ENCODE measurements around the gene PRR23E.

PRR23E gene

DNA sequence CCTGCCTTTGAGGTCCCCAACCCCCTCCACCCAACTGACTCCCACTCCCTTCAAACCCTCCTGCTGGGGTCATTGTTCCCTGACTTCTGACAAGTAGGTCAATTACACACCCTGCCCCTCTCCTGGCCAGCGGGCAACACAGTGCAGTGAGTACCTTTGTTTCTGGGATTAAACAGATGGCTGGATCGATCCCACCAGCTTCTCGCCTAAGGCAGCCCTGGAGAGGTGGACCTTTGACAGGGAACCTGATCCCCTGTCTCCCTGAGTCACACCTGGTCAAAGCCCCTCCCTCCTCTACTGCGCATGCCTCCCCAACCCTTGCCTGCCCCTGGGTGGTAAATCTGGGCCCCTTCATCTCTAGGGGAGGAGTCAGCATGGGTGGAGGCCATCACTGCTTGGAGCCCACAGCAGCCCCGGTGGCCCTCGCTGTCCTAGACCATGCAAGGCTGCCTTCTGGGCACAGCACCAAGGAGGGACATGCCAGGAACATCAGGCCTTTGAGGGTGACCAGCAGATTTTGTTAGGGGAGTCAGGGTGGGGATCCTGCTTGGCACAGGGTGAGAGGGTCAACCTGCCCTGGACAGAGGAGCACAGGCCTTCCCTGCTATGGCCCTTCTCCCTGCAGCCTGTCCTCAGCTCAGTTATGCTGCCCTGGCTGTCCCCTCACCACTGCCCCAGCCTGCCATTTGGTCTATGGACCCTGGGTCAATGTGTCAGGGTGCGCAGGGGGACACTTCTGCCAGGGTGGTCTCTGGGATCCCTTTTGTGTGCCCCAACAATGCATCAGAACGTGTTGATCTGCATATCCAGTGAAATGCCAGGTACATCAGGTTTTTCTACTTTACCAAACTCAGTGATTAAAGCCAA, 9.8 kb upstream of the PRR23E start:
- Histone ChIP-seq H3K9me3 (peaks cover 24% of the 10 kb centered on the region), H3K36me3 (no peaks in the 10 kb centered on the region; the same call in 1 of the 2 replicates), H4K20me1 (0 out of 2 replicates have a peak, but pooled peaks cover 8% of the 10 kb centered on the region), H3K4me3 (no peak overlapping the region), H3K9ac (no peak overlapping the region), H3K4me2 (no peak overlapping the region), H3K4me1 (no peaks in the 10 kb centered on the region), H3K27ac (no peak overlapping the region), H3K27me3 (no peaks in the 10 kb centered on the region)
- TF ChIP-seq Cebpa-rat (IDR thresholded peaks at IDR 0.05) = no peak

DNA sequence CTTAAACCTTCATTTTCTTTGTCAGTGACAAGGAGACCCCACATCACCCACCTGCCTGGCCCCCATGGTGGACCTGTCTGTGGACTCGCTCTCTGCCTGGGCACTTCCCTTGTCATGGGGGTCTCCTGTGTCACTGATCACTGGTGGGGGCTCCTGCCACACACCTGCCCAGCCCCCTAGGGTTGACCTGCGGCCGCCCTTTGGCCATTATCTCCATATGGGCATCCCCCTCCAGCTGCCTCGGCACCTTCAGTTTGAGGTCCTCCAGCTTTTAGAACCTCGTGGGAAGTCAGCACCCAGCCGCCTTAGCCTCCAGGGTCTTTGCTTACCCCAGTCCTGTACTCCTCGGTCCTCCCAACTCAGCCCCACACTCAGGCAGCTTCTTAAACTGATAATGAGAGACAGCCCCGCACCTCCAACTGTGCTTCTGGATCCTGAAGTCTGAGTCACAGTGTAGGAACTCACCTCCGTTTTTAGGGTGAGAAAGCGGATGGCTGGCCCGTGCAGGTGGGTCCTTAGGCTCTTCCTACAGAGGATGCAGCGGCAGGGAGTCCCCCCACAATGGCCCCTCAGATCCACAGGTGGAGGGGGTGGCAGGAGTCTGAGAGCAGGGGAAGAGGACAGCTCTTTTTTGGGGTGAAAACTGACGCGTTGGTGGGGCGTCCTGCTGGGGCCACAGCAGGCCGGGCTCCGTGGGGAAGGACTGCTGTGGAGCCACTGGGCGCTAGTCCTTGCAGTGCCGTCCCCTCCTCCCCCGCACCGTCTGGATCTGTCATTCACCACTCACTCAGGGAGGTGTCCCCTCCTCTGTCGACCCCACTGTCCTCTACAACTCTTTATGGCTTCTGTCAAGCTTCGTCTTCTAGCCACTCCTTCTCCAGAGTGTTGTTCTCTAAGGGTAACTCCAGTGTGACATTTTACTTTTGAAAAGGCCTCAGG, 8.7 kb upstream of the PRR23E start:
- H3K9ac ChIP-seq = no peak overlapping the region
- H3K27ac ChIP-seq = no peak overlapping the region
- H4K20me1 ChIP-seq = 0 out of 2 replicates have a peak, but pooled peaks cover 8% of the 10 kb centered on the region
- peaks cover 13% of the 10 kb centered on the region for H3K9me3 ChIP-seq
- no peak overlapping the region for H3K4me2 ChIP-seq
- H3K4me1 ChIP-seq = no peaks in the 10 kb centered on the region
- no peak for TF ChIP-seq Cebpa-rat (IDR thresholded peaks at IDR 0.05)
- no peaks in the 10 kb centered on the region for H3K27me3 ChIP-seq
- H3K36me3 ChIP-seq = no peaks in the 10 kb centered on the region; the same call in 1 of the 2 replicates
- no peak overlapping the region for H3K4me3 ChIP-seq

DNA sequence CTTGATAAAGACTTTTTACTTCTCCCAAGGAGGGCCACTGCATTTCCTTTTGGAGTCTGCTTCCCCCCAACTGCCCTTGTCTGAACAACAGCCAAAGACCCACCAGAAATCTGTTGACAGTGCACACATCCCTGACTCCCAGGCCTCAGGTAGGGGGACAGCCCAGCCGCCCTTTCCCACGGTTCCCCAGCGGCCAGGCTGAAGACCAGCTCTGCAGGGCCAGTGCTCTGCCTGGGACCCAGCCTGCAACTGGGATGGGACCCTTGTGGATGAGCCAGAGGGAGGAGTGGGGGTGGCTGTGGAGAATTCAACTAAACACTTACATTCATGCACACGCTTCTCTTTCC, 8.1 kb upstream of the PRR23E start:
- Histone ChIP-seq H3K4me2 (no peak overlapping the region), H3K27ac (no peak overlapping the region), H3K4me3 (no peak overlapping the region), H4K20me1 (0 out of 2 replicates have a peak, but pooled peaks cover 8% of the 10 kb centered on the region), H3K9me3 (peaks cover 7% of the 10 kb centered on the region; the same call in 1 of the 2 replicates), H3K36me3 (no peaks in the 10 kb centered on the region; the same call in 1 of the 2 replicates), H3K27me3 (no peaks in the 10 kb centered on the region), H3K4me1 (no peaks in the 10 kb centered on the region), H3K9ac (no peak overlapping the region)
- no peak for TF ChIP-seq Cebpa-rat (IDR thresholded peaks at IDR 0.05)

DNA sequence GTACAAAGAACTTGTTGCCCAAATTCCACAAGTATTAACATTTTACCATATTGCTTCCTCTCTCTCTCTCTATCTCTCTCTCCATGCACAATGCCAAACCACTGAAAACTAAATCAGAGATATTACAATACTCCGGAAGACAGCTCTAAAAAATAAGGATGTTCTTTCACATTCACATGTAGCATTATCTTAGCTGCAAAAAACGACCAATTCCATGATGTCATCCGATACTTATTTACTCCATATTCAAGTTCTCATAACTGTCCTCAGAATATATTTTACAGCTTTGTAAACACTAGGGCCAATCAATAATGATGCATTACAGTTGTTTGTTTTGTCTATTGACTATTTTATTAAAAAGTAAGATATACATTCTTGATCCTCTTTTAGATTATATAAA, 7.7 kb upstream of the PRR23E start:
- Histone ChIP-seq H3K4me3 (no peak overlapping the region), H3K4me1 (no peaks in the 10 kb centered on the region), H3K9ac (no peak overlapping the region), H3K9me3 (peaks cover 5% of the 10 kb centered on the region; the same call in 1 of the 2 replicates), H3K36me3 (no peaks in the 10 kb centered on the region), H3K27ac (no peak overlapping the region), H3K27me3 (no peaks in the 10 kb centered on the region), H4K20me1 (0 out of 2 replicates have a peak, but pooled peaks cover 8% of the 10 kb centered on the region), H3K4me2 (no peak overlapping the region)
- no peak for TF ChIP-seq Cebpa-rat (IDR thresholded peaks at IDR 0.05)

DNA sequence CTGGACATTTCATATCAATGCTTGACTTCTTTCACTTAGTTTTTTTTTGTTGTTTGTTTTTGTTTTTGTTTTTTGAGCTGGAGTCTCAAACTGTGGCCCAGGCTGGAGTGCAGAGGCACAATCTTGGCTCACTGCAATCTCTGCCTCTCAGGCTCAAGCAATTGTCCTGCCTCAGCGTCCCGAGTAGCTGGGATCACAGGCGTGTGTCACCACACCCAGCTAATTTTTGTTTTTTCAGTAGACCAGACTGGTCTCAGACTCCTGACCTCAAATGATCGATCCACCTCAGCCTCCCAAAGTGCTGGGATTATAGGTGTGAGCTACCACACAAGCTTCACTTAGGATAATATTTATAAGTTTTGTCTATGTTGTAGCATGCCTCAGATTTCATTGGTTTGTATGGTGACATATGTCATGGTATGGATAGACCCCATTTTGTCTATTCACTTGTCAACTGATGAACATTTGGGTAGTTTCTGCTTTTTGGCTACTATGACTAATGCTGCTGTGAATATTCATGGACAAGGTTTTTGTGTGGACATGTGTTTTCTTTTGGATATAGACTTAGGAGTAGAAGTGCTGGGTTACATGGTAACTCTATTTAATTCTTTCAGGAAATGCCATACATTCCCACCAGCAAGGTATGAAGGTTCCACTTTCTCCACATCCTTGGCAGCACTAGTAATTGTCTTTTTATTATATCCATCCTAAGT, 6.8 kb upstream of the PRR23E start:
- Histone ChIP-seq H3K9me3 (peaks cover 10% of the 10 kb centered on the region; the same call in 1 of the 2 replicates), H4K20me1 (0 out of 2 replicates have a peak, but pooled peaks cover 8% of the 10 kb centered on the region), H3K36me3 (no peaks in the 10 kb centered on the region), H3K4me3 (no peak overlapping the region), H3K9ac (no peak overlapping the region), H3K27me3 (no peaks in the 10 kb centered on the region), H3K4me1 (no peaks in the 10 kb centered on the region), H3K4me2 (no peak overlapping the region), H3K27ac (no peak overlapping the region)
- no peak for TF ChIP-seq Cebpa-rat (IDR thresholded peaks at IDR 0.05)

DNA sequence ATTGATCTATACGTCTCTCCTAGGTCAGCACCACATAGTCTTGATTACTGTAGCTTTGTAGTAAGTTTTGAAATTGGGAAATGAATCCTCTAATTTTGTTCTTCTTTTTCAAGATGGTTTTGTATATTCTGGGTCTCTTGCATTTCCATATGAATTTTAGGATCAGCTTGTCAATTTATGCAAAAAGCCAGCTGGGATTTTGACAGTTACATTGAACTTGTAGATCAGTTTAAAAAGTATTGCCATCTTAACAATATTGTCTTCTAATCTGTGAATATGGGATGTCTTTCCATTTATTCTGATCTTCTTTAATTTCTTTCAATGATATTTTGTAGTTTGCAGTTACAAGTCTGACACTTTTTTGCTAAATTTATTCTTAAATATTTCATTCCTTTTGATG, 5.6 kb upstream of the PRR23E start:
- Histone ChIP-seq H4K20me1 (0 out of 2 replicates have a peak, but pooled peaks cover 8% of the 10 kb centered on the region), H3K27ac (no peak overlapping the region), H3K36me3 (0 out of 2 replicates have a peak, but pooled peaks cover 2% of the 10 kb centered on the region), H3K4me3 (no peak overlapping the region), H3K4me2 (no peak overlapping the region), H3K27me3 (no peaks in the 10 kb centered on the region), H3K9me3 (peaks cover 21% of the 10 kb centered on the region), H3K9ac (no peak overlapping the region), H3K4me1 (no peaks in the 10 kb centered on the region)
- no peak for TF ChIP-seq Cebpa-rat (IDR thresholded peaks at IDR 0.05)

DNA sequence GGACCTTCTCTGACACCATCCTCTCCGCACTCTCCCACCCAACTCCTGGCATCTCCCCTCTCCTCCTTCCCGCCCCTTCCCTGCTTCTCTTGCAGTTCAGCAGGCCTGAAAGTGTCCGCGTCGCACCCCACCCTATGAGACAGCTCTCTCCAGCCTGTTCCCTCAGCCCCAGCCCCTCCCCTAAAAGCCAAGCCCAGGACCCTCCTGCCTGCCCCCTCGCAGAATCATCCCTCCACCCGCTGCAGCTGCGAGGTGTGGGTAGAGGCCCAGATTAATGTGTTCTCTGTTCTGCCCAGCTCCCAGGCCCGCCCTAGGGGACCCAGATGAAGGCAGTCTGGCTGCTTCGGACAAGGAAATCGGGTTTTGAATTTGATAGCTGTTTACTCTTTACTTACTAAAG, 410 bp downstream of the PRR23E start:
- no peak for TF ChIP-seq Cebpa-rat (IDR thresholded peaks at IDR 0.05)
- 0 out of 2 replicates have a peak, but pooled peaks cover 9% of the 10 kb centered on the region for H4K20me1 ChIP-seq
- H3K27ac ChIP-seq = no peak overlapping the region
- H3K27me3 ChIP-seq = no peaks in the 10 kb centered on the region
- H3K4me1 ChIP-seq = no peaks in the 10 kb centered on the region
- 0 out of 2 replicates have a peak, but pooled peaks cover 9% of the 10 kb centered on the region for H3K36me3 ChIP-seq
- no peak overlapping the region for H3K9ac ChIP-seq
- H3K4me3 ChIP-seq = no peak overlapping the region
- peaks cover 34% of the 10 kb centered on the region for H3K9me3 ChIP-seq
- no peak overlapping the region for H3K4me2 ChIP-seq

DNA sequence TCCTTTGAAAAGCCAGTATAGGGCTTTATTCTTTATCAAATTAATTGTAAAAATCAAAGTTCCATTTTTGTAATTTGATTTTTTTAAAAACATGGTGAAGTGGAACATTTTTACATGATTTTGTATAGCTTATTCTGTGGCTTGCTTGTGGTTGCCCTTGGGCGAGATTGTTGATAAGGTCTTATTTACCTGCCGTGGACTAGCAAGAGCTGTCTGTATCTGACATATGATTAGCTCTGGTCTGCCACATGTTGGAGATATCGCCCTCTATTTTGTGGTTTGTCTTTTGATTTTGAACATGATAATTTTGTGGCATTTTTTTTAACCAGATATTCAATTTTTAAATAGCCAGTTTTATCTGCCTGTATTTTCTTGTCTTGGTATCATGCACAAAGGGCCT, 844 bp downstream of the PRR23E start:
- peaks cover 34% of the 10 kb centered on the region for H3K9me3 ChIP-seq
- H4K20me1 ChIP-seq = 0 out of 2 replicates have a peak, but pooled peaks cover 9% of the 10 kb centered on the region
- TF ChIP-seq Cebpa-rat (IDR thresholded peaks at IDR 0.05) = no peak

DNA sequence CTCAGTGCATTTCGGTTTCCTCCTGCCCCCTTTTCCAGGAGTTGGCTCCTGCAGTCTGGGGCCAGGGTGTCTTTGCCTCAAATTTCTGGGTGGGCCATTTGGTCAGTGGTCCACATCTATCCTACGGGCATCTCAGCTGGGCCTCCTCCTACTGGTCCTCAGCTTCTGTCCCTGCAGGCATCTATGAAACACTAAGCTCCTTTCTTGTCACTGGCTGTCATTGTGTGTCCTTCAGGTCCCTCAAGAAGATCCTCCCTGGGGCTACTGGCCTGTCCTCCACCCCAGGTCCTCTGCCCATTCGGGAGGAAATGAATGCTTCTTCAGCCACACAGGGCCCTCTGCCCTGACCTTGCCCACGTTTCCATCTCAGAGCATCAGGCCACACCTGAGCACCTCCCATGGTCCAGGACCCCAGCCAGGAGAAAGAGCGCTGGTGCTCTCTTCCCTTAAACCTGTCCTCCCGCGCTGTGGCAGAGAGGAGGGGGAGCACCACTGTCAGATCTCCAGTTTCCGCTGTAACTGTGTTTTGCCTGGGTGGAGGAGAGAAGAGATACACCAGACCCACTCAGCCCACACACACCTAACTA, 1.8 kb downstream of the PRR23E start:
- no peak overlapping the region for H3K27ac ChIP-seq
- H3K36me3 ChIP-seq = 0 out of 2 replicates have a peak, but pooled peaks cover 9% of the 10 kb centered on the region
- H3K4me1 ChIP-seq = no peaks in the 10 kb centered on the region
- H3K4me3 ChIP-seq = no peak overlapping the region
- TF ChIP-seq Cebpa-rat (IDR thresholded peaks at IDR 0.05) = no peak
- no peaks in the 10 kb centered on the region for H3K27me3 ChIP-seq
- no peak overlapping the region for H3K4me2 ChIP-seq
- H3K9ac ChIP-seq = no peak overlapping the region
- H4K20me1 ChIP-seq = 0 out of 2 replicates have a peak, but pooled peaks cover 9% of the 10 kb centered on the region
- H3K9me3 ChIP-seq = peaks cover 34% of the 10 kb centered on the region

More for the DNA sequence above, 844 bp downstream of the PRR23E start:
- no peak overlapping the region for H3K9ac ChIP-seq
- 0 out of 2 replicates have a peak, but pooled peaks cover 9% of the 10 kb centered on the region for H3K36me3 ChIP-seq
- no peaks in the 10 kb centered on the region for H3K4me1 ChIP-seq
- H3K4me3 ChIP-seq = no peak overlapping the region
- no peak overlapping the region for H3K27ac ChIP-seq
- no peaks in the 10 kb centered on the region for H3K27me3 ChIP-seq
- no peak overlapping the region for H3K4me2 ChIP-seq

Data from BLaER1 (cell line).